Stimulated activated naive CD8-positive, alpha-beta T cell treated with anti-CD3 and anti-CD28 coated beads, Interleukin-15, amount 100 ng/mL, for 72 hours (primary cell): ENCODE measurements around the gene SYT1.

ENCODE experiments used
- ATAC-seq: fragments of 150-1000 bp; cut with Tn5 transposase; 2 replicates; pipeline ENCODE4 v1.10.0; 2021; ENCODE audit warnings: mild to moderate bottlenecking, moderate library complexity
- DNase-seq, 2 donors: peaks; one replicate each; pipeline ENCODE4 v3.0.0; 2021 to 2022
- H3K27ac Mint-ChIP-seq, 2 donors: one replicate each; pipeline ENCODE4 v1.8.0; 2022; ENCODE audit warnings: mild to moderate bottlenecking in 2 of 2, mixed read lengths in 2 of 2, moderate library complexity in 2 of 2
- H3K27me3 Mint-ChIP-seq: one replicate; pipeline ENCODE4 v1.8.0; 2022; ENCODE audit warnings: mixed read lengths
- H3K4me1 Mint-ChIP-seq: one replicate; pipeline ENCODE4 v1.8.0; 2022; ENCODE audit warnings: mild to moderate bottlenecking, mixed read lengths
- H3K4me3 Mint-ChIP-seq, 2 donors: one replicate each; pipeline ENCODE4 v1.8.0; 2022; ENCODE audit warnings: mild to moderate bottlenecking in 2 of 2, mixed read lengths in 2 of 2, moderate library complexity in 1 of 2
- H3K9me3 Mint-ChIP-seq, 2 donors: one replicate each; pipeline ENCODE4 v1.8.0; 2022; ENCODE audit warnings: mixed read lengths in 2 of 2

Gene SYT1

DNA sequence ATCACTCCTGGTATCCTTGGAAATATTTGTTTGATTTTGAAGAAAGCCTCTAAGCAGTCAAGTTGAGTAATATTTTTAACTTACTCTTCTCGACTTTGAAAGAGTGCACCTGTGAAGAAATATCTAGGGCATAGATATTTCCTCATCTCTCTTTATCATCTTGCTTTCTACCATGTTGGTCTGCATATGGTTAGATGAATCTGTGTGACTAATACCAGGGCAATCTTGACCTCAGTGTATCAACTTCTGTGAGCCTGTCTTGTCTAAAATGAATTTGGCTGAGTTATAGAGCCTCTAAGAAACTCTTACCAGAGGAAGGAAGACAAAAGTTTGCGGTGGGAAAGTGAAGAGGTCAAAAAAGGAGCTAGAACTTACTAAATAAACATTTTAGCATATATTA lies 68.4 kb downstream of the SYT1 start:
- ATAC-seq (no peak), DNase-seq (no peak)
- peaks cover 16 to 21% of the 10 kb centered on the region in 2 donors for H3K9me3 Mint-ChIP-seq
- no peaks in the 10 kb centered on the region for H3K27me3 Mint-ChIP-seq
- H3K4me1 Mint-ChIP-seq: no peaks in the 10 kb centered on the region
- H3K4me3 Mint-ChIP-seq: no peak overlapping the region
- no peak overlapping the region for H3K27ac Mint-ChIP-seq

GRCh38 chr12:78938341-78939084 lies 73.9 kb downstream of the SYT1 start:
- Mint-ChIP-seq H3K27ac (peak overlapping the region in 1 of 2 donors; percentile 24), H3K27me3 (no peaks in the 10 kb centered on the region), H3K9me3 (peaks cover 6 to 8% of the 10 kb centered on the region in 2 donors), H3K4me3 (no peak overlapping the region), H3K4me1 (no peaks in the 10 kb centered on the region)
- DNase-seq (no peak), ATAC-seq (no peak)

GRCh38 chr12:78949532-78949931 lies 85.0 kb downstream of the SYT1 start:
- Mint-ChIP-seq H3K4me3 (no peak overlapping the region), H3K27ac (no peak overlapping the region), H3K9me3 (no peaks in the 10 kb centered on the region), H3K27me3 (no peaks in the 10 kb centered on the region), H3K4me1 (no peaks in the 10 kb centered on the region)
- no peak for DNase-seq
- no peak for ATAC-seq

- H3K4me3 Mint-ChIP-seq: no peak overlapping the region
- DNase-seq: no peak
- no peak for ATAC-seq
- no peaks in the 10 kb centered on the region for H3K4me1 Mint-ChIP-seq
- no peaks in the 10 kb centered on the region for H3K9me3 Mint-ChIP-seq
- H3K27ac Mint-ChIP-seq: no peak overlapping the region
- H3K27me3 Mint-ChIP-seq: no peaks in the 10 kb centered on the region
Measured at GRCh38 chr12:78951803-78952551, 87.4 kb downstream of the SYT1 start.

DNA sequence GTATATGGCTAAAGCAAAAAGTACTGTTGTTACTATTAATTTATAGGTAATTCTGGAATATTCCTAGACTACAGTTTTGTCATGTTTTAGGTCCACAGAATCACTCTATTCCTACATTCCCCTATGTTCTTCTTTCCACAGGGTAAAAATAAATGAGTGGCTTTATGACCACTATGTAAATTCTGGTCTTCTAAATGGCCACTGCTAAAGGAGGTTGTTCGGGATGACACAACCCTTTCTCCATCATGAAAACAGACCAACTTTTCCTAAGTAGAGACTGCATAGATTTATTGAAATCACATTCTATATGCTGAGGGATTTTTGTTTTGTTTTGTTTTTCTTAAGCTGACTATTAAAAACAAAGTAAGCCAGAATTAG lies 88.0 kb downstream of the SYT1 start:
- ATAC-seq (no peak), DNase-seq (no peak)
- no peak overlapping the region for H3K27ac Mint-ChIP-seq
- H3K27me3 Mint-ChIP-seq: no peaks in the 10 kb centered on the region
- H3K4me1 Mint-ChIP-seq: no peaks in the 10 kb centered on the region
- no peaks in the 10 kb centered on the region for H3K9me3 Mint-ChIP-seq
- no peak overlapping the region for H3K4me3 Mint-ChIP-seq

GRCh38 chr12:78958941-78959340 lies 94.4 kb downstream of the SYT1 start:
- no peak for ATAC-seq
- no peaks in the 10 kb centered on the region for H3K9me3 Mint-ChIP-seq
- no peaks in the 10 kb centered on the region for H3K4me1 Mint-ChIP-seq
- no peaks in the 10 kb centered on the region for H3K27me3 Mint-ChIP-seq
- H3K27ac Mint-ChIP-seq: no peak overlapping the region
- H3K4me3 Mint-ChIP-seq: no peak overlapping the region
- DNase-seq: no peak

- no peaks in the 10 kb centered on the region for H3K27me3 Mint-ChIP-seq
- H3K4me3 Mint-ChIP-seq: no peak overlapping the region
- H3K9me3 Mint-ChIP-seq: no peaks in the 10 kb centered on the region
- H3K4me1 Mint-ChIP-seq: no peaks in the 10 kb centered on the region
- DNase-seq (no peak), ATAC-seq (no peak)
- H3K27ac Mint-ChIP-seq: no peak overlapping the region
Measured at GRCh38 chr12:78959556-78959955, 95.0 kb downstream of the SYT1 start.

DNA sequence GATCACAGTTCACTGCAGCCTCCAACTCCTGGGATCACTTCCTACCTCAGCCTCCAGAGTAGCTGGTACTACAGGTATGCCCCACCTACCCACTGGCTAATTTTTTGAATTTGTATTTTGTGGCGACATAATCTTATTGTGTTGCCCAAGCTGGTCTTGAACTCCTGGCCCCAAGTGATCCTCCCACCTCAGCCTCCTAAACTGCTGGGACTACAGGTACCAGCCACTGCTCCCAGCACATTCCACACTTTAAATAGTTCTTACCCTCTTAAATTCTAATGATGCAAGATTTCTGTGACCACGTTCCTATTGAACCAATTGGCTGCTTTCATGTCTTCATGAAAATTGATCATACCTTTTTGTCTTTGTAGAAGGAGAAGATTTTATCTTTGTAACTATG lies 96.6 kb downstream of the SYT1 start:
- Mint-ChIP-seq H3K4me1 (no peaks in the 10 kb centered on the region), H3K4me3 (no peak overlapping the region), H3K9me3 (no peaks in the 10 kb centered on the region), H3K27me3 (no peaks in the 10 kb centered on the region), H3K27ac (no peak overlapping the region)
- DNase-seq (no peak), ATAC-seq (no peak)

DNA sequence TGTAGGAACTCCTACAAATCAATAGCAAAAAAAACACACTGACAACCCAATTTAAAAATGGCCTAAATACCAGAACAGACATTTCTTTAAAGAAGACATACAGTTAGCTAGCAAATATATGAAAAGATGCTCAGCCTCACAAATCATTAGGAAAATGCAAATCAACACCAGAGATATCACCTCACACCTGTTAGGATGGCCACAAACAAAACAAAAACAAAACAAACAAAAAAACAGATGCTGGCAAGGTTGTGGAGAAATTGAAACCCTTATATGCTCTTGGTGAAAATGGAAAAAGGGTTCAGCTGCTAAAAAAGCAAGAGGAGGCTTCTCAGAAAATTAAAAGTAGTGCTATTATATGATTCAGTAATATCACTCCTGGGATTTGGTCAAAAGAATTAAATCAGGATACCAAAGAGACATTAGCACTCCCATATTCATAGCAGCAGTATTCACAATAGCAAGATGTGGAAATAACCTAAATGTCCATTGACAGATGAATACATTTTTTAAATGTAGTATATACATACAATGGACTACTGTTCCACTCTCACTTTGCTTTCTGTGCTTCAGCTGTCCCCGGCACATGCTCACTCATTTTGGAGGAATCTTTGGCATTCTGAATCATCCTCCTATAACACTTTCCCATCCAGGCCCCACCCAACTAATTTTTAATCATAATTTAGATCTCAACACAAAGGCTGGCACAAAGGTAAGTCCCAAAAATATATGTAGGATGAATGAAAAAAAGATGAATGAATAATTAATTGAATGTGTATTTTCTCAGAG lies 99.1 kb downstream of the SYT1 start:
- Mint-ChIP-seq H3K4me3 (no peak overlapping the region), H3K27ac (no peak overlapping the region), H3K4me1 (no peaks in the 10 kb centered on the region), H3K27me3 (no peaks in the 10 kb centered on the region), H3K9me3 (peaks cover 0 to 7% of the 10 kb centered on the region in 2 donors)
- DNase-seq (no peak), ATAC-seq (no peak)

- Mint-ChIP-seq H3K27ac (no peak overlapping the region), H3K27me3 (no peaks in the 10 kb centered on the region), H3K9me3 (peaks cover 0 to 12% of the 10 kb centered on the region in 2 donors), H3K4me3 (no peak overlapping the region), H3K4me1 (no peaks in the 10 kb centered on the region)
- no peak for ATAC-seq
- DNase-seq: no peak
Measured at GRCh38 chr12:78964521-78964920, 99.9 kb downstream of the SYT1 start.

DNA sequence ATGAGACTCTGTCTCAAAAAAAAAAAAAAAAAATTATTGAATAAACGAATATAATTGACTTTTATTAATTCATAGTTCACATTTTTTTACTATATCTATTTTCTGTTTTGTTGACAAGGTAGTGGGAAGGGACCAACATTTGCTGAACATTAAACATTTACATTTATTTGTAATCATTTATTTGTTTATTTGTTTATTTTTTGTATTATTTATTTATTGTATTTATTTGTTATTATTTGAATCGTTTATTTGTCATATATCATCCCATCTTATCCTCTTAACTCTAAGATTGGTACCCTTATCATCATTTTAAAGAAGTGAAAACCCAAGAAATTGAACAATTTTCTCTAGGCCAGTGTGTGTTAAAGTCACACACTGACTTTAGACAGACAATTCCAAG lies 101.5 kb downstream of the SYT1 start:
- ATAC-seq (no peak), DNase-seq (no peak)
- peaks cover 0 to 13% of the 10 kb centered on the region in 2 donors for H3K9me3 Mint-ChIP-seq
- H3K27me3 Mint-ChIP-seq: no peaks in the 10 kb centered on the region
- no peaks in the 10 kb centered on the region for H3K4me1 Mint-ChIP-seq
- no peak overlapping the region for H3K4me3 Mint-ChIP-seq
- no peak overlapping the region for H3K27ac Mint-ChIP-seq

DNA sequence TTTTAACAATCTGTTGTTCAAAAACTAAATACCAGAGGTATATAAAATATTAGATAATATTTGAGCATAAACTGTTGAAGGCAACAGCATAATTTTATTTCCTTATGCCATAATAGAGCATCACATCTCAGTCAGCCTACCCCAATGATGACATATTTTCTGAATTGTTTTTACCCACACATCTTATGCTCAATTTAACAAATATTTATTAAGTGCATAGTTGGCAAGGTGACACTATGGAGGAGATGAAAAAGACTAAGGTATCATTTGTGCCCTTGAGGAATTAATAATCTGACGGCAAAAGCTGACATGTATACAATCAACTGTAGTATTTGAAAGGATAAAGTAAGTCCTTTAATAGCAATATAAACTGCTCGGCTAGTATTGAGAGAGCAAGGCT lies 102.4 kb downstream of the SYT1 start:
- ATAC-seq: no peak
- Mint-ChIP-seq H3K4me1 (no peaks in the 10 kb centered on the region), H3K9me3 (peaks cover 0 to 13% of the 10 kb centered on the region in 2 donors), H3K27me3 (no peaks in the 10 kb centered on the region), H3K4me3 (no peak overlapping the region), H3K27ac (no peak overlapping the region)
- DNase-seq: no peak

GRCh38 chr12:78968226-78968625 lies 103.7 kb downstream of the SYT1 start:
- H3K27ac Mint-ChIP-seq: no peak overlapping the region
- H3K4me3 Mint-ChIP-seq: no peak overlapping the region
- no peak for ATAC-seq
- DNase-seq: no peak
- no peaks in the 10 kb centered on the region for H3K4me1 Mint-ChIP-seq
- H3K27me3 Mint-ChIP-seq: no peaks in the 10 kb centered on the region
- peaks cover 0 to 13% of the 10 kb centered on the region in 2 donors for H3K9me3 Mint-ChIP-seq

GRCh38 chr12:78970041-78970440 lies 105.5 kb downstream of the SYT1 start:
- ATAC-seq (no peak), DNase-seq (no peak)
- Mint-ChIP-seq H3K4me1 (no peaks in the 10 kb centered on the region), H3K9me3 (peaks cover 0 to 13% of the 10 kb centered on the region in 2 donors), H3K27ac (no peak overlapping the region), H3K27me3 (no peaks in the 10 kb centered on the region), H3K4me3 (no peak overlapping the region)

DNA sequence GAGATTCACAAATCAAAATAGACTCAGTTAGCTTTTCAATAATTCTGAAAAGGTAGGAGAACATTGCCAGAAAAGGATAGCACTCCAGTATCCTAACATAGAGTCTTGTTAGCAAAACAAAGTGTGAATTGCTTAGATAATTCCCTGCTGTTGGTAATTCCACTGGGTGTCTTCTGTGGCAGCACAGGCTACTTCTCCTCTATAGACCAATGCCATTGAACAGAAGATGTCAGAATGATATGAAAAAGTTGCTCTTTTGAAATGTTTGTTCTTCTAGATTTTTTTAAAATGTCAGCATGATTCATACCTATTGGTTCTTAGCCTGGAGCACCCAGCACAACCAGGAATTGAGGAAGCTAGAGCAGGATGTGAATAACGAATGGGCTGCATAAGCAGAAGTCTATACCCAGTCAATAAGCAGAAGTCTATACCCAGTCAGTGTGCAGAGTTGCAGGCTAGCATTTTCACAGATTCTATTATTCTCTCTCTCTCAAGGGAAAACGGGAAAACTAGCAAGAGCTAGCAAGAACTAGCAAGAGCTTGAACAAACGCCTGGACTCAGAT lies 112.8 kb downstream of the SYT1 start:
- Mint-ChIP-seq H3K27ac (no peak overlapping the region), H3K4me3 (no peak overlapping the region), H3K9me3 (no peaks in the 10 kb centered on the region), H3K4me1 (no peaks in the 10 kb centered on the region), H3K27me3 (no peaks in the 10 kb centered on the region)
- DNase-seq: no peak
- ATAC-seq: no peak
